ENCODE results near the gene MAP7D1. TPM values are rescaled to one million over a fixed set of nuclear protein-coding genes. Genes with fewer than 3 reads are reported as not detected.

Gene MAP7D1
- total and polyA plus RNA-seq, 10 of the 15 experiments (the other 5 are each of a cell fraction or from before 2014, with no cell fraction given), result 4.4 to 97.6 (median 24.2) TPM

DNA sequence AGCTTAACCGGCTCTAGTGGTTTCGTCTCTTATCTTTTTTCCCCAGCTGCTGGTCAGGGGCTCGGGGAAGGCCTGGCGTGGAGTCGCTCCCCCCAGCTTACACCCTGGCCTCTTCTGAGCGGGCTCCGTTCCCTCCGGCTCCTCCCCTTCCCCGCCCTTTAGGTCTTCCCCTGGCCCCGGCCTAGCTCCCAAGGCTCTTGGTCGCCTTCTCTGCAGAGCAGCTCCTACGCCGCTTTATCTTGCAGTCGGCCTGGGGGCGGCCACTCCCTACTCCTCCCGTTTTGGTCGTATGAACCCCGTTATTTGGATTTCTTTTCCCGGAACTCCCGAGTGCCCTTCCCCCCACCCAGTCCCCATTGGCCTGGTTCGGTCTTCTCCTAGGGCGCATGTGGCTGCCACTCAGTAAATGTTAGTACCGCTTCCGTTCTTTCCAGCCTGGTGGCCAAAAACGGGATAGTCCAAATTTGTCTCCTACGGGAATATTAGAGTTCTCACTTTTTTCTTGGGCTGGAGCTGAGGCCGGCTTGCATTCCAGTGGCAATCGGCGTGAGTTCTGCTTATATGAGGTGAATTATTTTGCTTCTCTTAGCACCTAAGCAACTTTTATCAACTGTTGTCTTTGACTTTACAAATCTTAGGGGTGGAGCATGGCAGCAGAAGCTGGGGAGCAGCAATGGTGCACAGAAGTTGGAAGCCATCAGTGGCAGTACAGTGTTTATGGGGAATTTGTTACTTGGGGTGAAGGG lies 68.8 kb downstream of the MAP7D1 start (continued):
- TF ChIP-seq SUZ12 (IDR thresholded peaks at IDR 0.05; ENCODE audit: unreplicated experiment), result no peak
- TF ChIP-seq, protein P1, sequence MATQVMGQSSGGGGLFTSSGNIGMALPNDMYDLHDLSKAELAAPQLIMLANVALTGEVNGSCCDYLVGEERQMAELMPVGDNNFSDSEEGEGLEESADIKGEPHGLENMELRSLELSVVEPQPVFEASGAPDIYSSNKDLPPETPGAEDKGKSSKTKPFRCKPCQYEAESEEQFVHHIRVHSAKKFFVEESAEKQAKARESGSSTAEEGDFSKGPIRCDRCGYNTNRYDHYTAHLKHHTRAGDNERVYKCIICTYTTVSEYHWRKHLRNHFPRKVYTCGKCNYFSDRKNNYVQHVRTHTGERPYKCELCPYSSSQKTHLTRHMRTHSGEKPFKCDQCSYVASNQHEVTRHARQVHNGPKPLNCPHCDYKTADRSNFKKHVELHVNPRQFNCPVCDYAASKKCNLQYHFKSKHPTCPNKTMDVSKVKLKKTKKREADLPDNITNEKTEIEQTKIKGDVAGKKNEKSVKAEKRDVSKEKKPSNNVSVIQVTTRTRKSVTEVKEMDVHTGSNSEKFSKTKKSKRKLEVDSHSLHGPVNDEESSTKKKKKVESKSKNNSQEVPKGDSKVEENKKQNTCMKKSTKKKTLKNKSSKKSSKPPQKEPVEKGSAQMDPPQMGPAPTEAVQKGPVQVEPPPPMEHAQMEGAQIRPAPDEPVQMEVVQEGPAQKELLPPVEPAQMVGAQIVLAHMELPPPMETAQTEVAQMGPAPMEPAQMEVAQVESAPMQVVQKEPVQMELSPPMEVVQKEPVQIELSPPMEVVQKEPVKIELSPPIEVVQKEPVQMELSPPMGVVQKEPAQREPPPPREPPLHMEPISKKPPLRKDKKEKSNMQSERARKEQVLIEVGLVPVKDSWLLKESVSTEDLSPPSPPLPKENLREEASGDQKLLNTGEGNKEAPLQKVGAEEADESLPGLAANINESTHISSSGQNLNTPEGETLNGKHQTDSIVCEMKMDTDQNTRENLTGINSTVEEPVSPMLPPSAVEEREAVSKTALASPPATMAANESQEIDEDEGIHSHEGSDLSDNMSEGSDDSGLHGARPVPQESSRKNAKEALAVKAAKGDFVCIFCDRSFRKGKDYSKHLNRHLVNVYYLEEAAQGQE (IDR thresholded peaks at IDR 0.05; ENCODE audit: low read depth, low read length), result no peak
- TF ChIP-seq GATAD2B (conservative IDR thresholded peaks at IDR 0.05; ENCODE audit: low read depth), result no peak
- TF ChIP-seq, protein P2, sequence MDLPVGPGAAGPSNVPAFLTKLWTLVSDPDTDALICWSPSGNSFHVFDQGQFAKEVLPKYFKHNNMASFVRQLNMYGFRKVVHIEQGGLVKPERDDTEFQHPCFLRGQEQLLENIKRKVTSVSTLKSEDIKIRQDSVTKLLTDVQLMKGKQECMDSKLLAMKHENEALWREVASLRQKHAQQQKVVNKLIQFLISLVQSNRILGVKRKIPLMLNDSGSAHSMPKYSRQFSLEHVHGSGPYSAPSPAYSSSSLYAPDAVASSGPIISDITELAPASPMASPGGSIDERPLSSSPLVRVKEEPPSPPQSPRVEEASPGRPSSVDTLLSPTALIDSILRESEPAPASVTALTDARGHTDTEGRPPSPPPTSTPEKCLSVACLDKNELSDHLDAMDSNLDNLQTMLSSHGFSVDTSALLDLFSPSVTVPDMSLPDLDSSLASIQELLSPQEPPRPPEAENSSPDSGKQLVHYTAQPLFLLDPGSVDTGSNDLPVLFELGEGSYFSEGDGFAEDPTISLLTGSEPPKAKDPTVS (IDR thresholded peaks at IDR 0.05; ENCODE audit: low read depth, low read length), result no peak
- no peak for TF ChIP-seq IKZF1 (conservative IDR thresholded peaks at IDR 0.05)
- no peak for TF ChIP-seq ZNF384 (IDR thresholded peaks at IDR 0.05; ENCODE audit: borderline replicate concordance, low read depth, low read length)
- TF ChIP-seq ETV6 (conservative IDR thresholded peaks at IDR 0.05 in 1 of 2, IDR thresholded peaks at IDR 0.05 in 1 of 2; ENCODE audit: borderline replicate concordance in 1 of 2, low read depth in 1 of 2), result no peak
- TF ChIP-seq, protein P3, sequence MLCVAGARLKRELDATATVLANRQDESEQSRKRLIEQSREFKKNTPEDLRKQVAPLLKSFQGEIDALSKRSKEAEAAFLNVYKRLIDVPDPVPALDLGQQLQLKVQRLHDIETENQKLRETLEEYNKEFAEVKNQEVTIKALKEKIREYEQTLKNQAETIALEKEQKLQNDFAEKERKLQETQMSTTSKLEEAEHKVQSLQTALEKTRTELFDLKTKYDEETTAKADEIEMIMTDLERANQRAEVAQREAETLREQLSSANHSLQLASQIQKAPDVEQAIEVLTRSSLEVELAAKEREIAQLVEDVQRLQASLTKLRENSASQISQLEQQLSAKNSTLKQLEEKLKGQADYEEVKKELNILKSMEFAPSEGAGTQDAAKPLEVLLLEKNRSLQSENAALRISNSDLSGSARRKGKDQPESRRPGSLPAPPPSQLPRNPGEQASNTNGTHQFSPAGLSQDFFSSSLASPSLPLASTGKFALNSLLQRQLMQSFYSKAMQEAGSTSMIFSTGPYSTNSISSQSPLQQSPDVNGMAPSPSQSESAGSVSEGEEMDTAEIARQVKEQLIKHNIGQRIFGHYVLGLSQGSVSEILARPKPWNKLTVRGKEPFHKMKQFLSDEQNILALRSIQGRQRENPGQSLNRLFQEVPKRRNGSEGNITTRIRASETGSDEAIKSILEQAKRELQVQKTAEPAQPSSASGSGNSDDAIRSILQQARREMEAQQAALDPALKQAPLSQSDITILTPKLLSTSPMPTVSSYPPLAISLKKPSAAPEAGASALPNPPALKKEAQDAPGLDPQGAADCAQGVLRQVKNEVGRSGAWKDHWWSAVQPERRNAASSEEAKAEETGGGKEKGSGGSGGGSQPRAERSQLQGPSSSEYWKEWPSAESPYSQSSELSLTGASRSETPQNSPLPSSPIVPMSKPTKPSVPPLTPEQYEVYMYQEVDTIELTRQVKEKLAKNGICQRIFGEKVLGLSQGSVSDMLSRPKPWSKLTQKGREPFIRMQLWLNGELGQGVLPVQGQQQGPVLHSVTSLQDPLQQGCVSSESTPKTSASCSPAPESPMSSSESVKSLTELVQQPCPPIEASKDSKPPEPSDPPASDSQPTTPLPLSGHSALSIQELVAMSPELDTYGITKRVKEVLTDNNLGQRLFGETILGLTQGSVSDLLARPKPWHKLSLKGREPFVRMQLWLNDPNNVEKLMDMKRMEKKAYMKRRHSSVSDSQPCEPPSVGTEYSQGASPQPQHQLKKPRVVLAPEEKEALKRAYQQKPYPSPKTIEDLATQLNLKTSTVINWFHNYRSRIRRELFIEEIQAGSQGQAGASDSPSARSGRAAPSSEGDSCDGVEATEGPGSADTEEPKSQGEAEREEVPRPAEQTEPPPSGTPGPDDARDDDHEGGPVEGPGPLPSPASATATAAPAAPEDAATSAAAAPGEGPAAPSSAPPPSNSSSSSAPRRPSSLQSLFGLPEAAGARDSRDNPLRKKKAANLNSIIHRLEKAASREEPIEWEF (IDR thresholded peaks at IDR 0.05; ENCODE audit: insufficient replicate concordance, low read depth, low read length), result no peak
- TF ChIP-seq ZZZ3 (IDR thresholded peaks at IDR 0.05; ENCODE audit: control insufficient read depth, insufficient read length, low read depth), result no peak
- TF ChIP-seq TCF3 (IDR thresholded peaks at IDR 0.05; ENCODE audit: borderline replicate concordance, insufficient read depth, low read depth, low read length), result 0 out of 2 replicates have a peak, but pooled peaks have one; percentile 0
- TF ChIP-seq, protein P4, sequence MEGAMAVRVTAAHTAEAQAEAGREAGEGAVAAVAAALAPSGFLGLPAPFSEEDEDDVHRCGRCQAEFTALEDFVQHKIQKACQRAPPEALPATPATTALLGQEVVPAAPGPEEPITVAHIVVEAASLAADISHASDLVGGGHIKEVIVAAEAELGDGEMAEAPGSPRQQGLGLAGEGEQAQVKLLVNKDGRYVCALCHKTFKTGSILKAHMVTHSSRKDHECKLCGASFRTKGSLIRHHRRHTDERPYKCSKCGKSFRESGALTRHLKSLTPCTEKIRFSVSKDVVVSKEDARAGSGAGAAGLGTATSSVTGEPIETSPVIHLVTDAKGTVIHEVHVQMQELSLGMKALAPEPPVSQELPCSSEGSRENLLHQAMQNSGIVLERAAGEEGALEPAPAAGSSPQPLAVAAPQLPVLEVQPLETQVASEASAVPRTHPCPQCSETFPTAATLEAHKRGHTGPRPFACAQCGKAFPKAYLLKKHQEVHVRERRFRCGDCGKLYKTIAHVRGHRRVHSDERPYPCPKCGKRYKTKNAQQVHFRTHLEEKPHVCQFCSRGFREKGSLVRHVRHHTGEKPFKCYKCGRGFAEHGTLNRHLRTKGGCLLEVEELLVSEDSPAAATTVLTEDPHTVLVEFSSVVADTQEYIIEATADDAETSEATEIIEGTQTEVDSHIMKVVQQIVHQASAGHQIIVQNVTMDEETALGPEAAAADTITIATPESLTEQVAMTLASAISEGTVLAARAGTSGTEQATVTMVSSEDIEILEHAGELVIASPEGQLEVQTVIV (IDR thresholded peaks at IDR 0.05; ENCODE audit: borderline replicate concordance, partially characterized antibody), result no peak
- peak; percentile 62; the same call in 1 of the 2 replicates for TF ChIP-seq MXI1 (IDR thresholded peaks at IDR 0.05; ENCODE audit: low read depth, low read length)
- no peak for TF ChIP-seq ZNF622 (IDR thresholded peaks at IDR 0.05)
- no peak for TF ChIP-seq RFX5 (IDR thresholded peaks at IDR 0.05; ENCODE audit: low read depth, low read length)
- no peak for TF ChIP-seq MEF2A (IDR thresholded peaks at IDR 0.05; ENCODE audit: insufficient read depth, low read depth, low read length)
- TF ChIP-seq ZSCAN29 (IDR thresholded peaks at IDR 0.05), result no peak
